Stimulated activated CD8-positive, alpha-beta memory T cell treated with anti-CD3 and anti-CD28 coated beads, Interleukin-2, amount 100 ng/mL, for 1 hour (primary cell): ENCODE results near the gene ARL6.

Source experiments
- DNase-seq, 2 donors: peaks; one replicate each; pipeline ENCODE4 v3.0.0-alpha.2; 2020; ENCODE audit warnings: low read depth in 2 of 2

The ARL6 gene

GRCh38 chr3:97764407-97765238 is at the start of gene ARL6:
Gene ARL6, plus strand, starts transcription at chr3:97764758. Its CDS starts 3,350 bp downstream, at chr3:97768108.
- DNase-seq = peak; percentile 37 to 52

- DNase-seq = peak; percentile 15 to 31
These were observed 45.3 kb upstream of the ARL6 start for GRCh38 chr3:97719156-97719821.

- no peak for DNase-seq
These were observed 44.1 kb upstream of the ARL6 start for GRCh38 chr3:97720417-97720816.

GRCh38 chr3:97721446-97721845 is 43.1 kb upstream of the ARL6 start:
- DNase-seq = no peak

- no peak for DNase-seq
These were observed 27.6 kb upstream of the ARL6 start for GRCh38 chr3:97736928-97737327.

- DNase-seq = no peak
These were observed 25.8 kb upstream of the ARL6 start for GRCh38 chr3:97738761-97739160.

GRCh38 chr3:97742036-97742435 is 22.5 kb upstream of the ARL6 start:
- no peak for DNase-seq

GRCh38 chr3:97744289-97744688 is 20.3 kb upstream of the ARL6 start:
- DNase-seq = no peak

- DNase-seq = no peak
These were observed 762 bp upstream of the ARL6 start for GRCh38 chr3:97763586-97764406.

- DNase-seq = no peak
These were observed 778 bp downstream of the ARL6 start for GRCh38 chr3:97765336-97765735.

GRCh38 chr3:97772926-97773325 is 8.4 kb downstream of the ARL6 start:
- no peak for DNase-seq

- DNase-seq = no peak
These were observed 13.6 kb downstream of the ARL6 start for GRCh38 chr3:97778152-97778551.

GRCh38 chr3:97793420-97794019 is 29.0 kb downstream of the ARL6 start:
- no peak for DNase-seq

- no peak for DNase-seq
These were observed 31.4 kb downstream of the ARL6 start for GRCh38 chr3:97795951-97796350.

GRCh38 chr3:97804471-97804870 is 39.9 kb downstream of the ARL6 start:
- DNase-seq = no peak

- no peak for DNase-seq
These were observed 46.3 kb downstream of the ARL6 start for GRCh38 chr3:97810779-97811390.

GRCh38 chr3:97815149-97815917 is 50.8 kb downstream of the ARL6 start:
- no peak for DNase-seq

GRCh38 chr3:97816811-97817210 is 52.3 kb downstream of the ARL6 start:
- no peak for DNase-seq

- no peak for DNase-seq
These were observed 53.4 kb downstream of the ARL6 start for GRCh38 chr3:97817965-97818364.

- DNase-seq = no peak
These were observed 56.2 kb downstream of the ARL6 start for GRCh38 chr3:97820780-97821179.
